Measurements from ENCODE around the gene RYR2.
"Not testable (repeated sequence)": the region's sequence is repeated elsewhere in the genome, so short reads cannot be mapped to it uniquely, and the experiment has no call there.

The RYR2 gene

DNA sequence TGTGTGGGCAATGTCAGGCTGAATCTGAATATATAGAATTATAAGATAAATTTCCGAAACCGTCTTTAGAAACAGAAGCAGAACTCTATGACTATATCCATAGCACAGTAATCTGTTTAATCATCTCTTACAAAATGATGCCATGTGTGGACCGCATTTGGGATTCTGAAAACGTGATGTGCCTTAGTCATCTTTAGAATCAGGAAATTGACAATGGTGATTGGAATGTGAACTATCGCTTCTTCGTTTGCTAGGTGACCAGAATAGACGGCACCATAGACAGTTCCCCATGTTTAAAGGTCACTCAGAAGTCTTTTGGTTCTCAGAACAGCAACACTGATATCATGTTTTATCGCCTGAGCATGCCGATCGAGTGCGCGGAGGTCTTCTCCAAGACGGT lies 548.4 kb downstream of the RYR2 start:
- DNase-seq = no peak

DNA sequence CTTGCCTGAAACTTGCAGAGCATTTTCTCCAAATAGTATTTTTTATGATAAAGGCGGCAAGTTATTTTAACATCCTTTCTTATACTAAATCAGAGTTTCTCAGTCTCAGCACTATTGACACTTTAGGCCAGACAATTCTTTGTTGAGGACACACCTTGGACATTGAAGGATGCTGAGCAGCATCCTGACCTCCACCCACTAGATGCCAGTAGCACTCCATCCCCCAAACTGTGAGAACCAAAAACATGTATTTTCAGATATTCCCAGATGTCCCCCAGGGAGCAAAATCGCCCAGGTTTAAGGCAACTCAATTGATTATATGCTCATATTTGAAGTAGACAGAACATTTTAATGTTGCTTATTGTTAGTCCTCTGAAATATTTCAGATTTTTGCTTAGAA lies 549.4 kb downstream of the RYR2 start:
- no peak for DNase-seq

DNA sequence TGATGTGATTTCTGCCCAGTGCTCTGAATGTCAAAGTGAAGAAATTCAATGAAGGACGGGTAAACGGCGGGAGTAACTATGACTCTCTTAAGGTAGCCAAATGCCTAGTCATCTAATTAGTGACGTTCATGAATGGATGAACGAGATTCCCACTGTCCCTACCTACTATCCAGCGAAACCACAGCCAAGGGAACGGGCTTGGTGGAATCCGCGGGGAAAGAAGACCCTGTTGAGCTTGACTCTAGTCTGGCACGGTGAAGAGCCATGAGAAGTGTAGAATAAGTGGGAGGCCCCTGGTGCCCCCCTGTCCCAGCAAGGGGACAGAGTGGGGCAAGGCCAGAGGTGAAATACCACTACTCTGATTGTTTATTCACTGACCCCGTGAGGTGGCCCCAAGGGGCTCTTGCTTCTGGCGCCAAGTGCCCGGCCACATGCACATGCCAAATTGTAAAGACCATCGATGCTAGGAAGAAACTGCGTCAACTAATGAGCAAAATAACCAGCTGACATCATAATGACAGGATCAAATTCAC lies 561.1 kb downstream of the RYR2 start:
- not testable (repeated sequence) for DNase-seq

DNA sequence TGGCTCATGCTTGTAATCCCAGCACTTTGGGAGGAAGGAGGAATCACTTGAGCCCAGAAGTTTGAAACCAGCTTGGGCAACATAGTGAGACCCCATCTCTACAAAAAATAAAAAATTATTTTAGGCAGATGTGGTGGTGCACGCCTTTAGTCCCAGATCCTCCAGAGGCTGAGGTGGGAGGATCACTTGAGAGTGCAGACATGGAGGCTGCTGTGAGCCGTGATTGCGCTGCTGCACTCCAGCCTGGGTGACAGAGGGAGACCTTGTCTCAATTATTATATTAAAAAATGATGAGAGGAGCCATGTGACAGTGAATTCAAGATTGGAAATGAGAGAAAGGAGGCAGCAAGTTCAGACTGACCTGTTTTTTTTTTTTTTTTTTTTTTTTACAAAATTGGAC lies 566.4 kb downstream of the RYR2 start:
- DNase-seq = no peak

DNA sequence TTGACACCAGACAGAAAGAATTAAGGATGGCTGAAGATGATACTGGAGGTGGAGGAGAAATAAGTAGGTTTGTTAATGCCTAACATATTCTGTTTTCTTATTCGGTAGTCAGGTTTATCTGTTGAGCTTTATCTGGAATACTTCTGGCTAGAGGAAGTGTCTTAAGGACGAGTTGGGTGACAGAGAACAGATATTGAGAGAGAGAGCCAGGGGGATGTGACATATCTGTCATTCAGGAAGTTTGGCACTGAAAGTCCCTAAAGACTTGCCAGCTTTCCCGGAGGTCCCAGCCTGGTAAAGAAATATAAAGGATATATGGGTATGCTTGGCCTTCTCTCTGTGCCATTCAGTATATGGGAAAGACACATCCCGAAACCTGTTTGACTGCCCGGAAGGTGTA lies 568.2 kb downstream of the RYR2 start:
- DNase-seq = no peak

DNA sequence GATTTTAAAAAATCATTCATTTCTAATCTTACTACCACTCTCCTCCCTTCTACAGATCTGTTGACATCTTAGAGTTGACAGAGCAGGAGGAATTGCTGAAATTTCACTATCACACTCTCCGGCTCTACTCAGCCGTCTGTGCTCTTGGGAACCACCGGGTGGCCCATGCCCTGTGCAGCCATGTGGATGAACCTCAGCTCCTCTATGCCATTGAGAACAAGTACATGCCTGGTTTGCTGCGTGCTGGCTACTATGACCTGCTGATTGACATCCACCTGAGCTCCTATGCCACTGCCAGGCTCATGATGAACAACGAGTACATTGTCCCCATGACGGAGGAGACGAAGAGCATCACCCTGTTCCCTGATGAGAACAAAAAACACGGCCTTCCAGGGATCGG lies 572.0 kb downstream of the RYR2 start:
- DNase-seq = no peak

DNA sequence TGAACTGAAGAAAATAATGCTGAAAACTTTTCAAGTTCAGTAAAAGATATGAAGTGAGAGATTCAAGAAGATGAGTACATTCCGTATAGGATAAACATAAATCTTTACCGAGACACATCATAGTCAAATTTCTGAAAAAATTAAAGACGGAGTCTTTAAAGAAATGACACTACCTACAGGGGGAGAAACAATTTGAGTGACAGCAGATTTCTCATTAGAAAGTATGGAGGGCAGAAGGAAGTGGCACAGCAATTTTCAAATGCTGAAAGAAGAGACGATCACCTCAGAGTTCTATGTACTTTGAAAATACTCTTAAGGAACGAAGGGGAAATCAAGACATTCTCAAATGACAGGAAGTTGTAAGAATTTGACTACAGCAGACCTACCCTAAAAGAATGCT lies 577.6 kb downstream of the RYR2 start:
- DNase-seq = no peak

DNA sequence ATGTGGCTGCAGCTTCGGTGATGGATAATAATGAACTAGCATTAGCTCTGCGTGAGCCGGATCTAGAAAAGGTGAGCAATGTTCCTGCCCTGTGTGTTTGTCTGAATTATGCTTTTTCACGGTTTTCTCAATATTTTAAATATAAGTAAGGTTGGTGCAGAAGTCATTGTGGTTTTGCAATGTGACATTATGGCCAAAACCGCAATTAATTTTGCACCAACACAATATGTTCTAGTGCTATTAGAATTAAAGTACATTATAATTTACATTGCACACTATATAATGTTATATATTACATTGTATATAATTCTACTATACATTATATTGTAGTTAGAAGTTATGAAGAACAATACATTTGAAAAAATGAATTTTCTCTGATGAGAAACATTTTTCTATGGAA lies 592.9 kb downstream of the RYR2 start:
- no peak for DNase-seq

DNA sequence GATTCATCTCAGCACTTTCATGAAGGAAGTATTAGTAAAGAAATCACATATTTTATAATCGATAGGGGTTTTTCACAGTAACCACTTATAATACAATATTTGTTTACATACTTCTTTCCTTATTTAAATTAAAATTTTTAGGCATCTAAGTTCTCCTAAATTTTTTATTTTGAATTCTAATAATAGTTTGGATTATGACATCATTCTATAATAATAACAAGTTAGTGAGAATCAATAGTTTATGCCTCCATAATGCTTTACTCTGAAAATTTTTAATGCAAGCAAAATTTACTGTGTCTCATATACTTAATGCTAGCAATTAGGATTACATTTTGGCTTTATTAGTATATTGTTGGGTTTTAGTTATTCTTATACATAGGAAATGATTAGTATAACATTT lies 596.6 kb downstream of the RYR2 start:
- no peak for DNase-seq

DNA sequence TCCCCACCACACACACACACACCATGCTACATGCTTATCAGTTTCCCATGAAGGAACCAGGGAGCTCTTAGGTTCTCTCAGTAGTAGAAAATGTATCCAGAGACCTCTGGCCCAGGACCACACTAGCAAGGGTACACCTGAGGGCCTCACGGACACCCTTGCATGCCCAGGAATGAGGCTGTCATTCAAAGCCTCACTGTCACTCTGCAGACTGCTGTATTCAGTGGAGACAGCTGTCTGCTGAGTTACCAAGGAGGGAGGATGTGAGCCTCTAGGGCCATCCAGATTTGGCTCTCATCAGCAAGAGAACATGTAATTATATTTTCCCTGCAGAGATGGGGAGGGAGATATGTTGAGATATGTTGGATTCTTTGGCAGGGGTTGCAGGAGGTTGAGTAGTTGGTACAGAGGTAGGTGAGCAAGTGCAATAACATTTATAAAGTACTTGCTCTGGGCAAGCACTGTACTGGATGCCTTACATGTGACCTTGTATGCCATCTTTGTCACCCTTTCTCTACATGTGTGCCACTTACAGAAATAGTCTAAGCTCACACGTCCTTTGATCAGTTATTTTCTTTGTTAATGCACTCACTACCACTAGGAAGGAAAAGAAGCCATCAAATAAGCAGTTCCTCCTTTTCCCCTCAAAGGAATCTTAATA lies 598.2 kb downstream of the RYR2 start:
- DNase-seq = no peak

DNA sequence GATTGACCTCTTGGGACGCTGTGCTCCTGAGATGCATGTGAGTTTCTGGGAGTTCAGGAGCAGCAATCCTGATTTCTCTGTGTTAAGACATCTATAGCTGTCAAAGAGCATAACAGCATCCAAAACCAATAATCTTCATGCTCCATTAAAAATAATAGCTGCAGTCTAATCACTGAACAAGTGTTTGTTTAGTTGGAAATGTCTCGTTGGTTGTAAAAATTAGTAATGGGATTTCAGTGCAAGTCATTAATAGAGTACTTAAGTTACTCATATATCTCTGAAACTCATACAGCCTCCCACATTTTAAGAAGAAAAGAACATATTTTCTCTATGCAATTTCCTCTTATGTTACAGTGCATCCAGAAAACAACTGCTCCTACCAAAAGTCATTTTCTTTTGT lies 599.0 kb downstream of the RYR2 start:
- DNase-seq = no peak

DNA sequence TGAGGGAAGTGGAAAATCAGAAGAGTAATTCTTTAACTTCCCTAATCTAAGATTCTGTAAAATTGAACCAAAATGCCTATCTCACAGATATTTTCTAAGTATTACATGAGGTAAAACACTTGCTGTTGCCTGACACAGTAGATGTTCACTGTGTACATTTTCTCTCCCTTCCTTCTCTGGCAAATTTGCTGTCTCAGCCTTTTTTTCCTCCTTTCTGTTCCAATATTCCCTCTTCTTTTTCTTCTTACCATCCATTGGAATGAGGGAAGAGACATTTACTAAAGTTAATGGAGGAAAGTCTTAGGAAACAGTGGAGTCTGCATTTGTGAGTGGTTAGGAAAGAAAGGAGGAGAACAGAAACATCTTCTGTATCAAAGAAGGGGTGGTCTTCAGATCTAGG lies 608.8 kb downstream of the RYR2 start:
- DNase-seq = no peak

DNA sequence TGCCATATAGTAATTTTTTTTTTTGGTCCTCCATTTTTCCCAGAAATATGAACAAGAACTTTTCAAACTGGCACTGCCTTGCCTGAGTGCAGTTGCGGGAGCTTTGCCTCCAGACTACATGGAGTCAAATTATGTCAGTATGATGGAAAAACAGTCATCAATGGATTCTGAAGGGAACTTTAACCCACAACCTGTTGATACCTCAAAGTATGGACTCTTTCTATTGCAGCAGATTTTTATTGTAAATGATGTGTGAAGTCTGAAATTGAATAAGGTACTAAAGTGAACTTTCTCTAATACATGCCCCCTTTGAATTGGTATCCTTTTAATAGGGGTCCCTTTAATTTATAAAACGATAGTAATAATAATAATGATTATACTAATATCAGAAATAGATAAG lies 613.8 kb downstream of the RYR2 start:
- DNase-seq = no peak

DNA sequence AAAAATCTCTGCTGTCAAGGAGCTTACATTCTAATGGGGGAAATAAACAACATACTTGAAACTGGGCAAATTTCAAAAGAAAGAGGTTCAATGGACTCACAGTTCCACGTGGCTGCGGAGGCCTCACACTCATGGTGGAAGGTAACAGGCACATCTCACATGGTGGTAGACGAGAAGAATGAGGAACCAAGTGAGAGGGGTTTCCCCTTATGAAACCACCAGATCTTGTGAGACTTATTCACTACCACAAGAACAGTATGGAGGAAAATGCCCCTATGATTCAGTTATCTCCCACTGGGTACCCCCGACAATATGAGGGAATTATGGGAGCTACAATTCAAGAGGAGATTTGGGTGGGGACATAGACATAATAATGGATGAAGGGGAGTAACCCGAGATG lies 622.4 kb downstream of the RYR2 start:
- DNase-seq = no peak

DNA sequence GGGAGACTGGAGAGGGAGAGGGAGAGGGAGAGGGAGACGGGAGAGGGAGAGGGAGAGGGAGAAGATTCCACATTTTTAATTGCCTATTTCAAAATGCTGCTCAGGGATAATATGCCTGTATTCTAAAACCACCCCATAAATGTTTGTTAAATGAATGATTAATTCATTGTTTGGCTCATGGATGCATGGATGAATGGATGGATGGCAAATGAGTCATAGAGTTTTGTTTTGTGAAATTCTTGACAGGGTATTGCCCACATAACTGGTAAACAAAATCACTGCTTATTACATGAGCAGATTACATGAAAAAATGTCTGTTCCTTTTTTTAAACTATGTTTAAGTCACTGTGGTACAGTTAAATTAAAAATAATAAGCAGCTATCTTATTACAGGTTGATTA lies 628.3 kb downstream of the RYR2 start:
- DNase-seq = no peak

DNA sequence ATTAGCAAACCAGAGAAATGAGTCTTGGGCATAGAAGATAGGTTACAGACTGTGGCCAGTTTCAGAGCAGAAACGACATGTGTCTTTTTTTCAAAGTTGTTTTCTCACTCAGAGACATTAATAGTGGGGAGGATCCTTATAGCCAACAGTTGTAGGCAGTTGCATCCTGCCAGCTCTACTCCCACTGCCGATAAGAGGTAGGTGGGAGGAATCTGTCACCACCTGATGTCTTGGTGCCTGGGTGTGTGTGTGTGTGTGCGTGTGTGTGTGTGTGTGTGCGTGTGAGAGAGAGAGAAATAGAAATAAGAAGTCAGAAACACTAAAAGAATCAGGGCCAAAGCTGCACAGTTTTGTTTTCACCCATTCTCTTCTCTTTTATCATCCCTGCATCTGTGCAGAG lies 629.3 kb downstream of the RYR2 start:
- DNase-seq = no peak

DNA sequence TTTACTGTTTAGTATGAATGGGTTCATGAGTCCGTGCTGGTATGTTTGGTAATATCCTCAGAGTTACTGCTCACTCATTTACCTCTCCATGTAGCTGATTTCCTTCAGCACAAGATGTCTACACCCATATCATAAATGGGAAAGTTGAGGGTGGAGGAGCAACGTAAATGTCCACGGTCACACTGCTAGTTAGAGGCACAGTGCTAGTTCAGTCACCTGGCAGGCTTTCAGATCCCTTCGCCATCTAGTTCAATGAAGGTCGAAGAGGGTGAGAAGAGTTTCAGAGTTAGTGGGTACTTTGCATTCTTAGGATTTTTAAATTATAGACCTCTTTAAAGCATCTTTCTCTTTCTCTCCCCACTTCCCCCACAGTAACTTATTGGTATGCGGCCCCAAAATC lies 630.0 kb downstream of the RYR2 start:
- DNase-seq = no peak

DNA sequence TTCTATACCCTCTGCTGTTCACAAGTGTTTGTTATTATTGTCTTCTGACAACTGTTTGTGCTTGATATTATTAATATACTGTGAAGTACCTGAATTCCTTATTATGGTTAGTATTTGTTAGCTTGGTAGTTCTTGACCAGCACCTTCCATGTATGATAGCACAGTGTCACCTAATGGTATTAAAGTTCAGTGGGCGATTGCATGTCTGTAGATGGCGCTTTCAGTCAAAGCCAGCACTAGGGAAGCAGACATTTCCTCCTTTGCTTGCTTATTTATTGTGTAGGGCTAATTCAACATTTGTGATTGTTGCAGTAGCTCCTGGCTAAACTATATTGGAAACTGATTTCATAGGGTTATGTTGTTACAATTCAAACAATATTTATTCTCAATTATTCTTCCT lies 630.8 kb downstream of the RYR2 start:
- DNase-seq = no peak

DNA sequence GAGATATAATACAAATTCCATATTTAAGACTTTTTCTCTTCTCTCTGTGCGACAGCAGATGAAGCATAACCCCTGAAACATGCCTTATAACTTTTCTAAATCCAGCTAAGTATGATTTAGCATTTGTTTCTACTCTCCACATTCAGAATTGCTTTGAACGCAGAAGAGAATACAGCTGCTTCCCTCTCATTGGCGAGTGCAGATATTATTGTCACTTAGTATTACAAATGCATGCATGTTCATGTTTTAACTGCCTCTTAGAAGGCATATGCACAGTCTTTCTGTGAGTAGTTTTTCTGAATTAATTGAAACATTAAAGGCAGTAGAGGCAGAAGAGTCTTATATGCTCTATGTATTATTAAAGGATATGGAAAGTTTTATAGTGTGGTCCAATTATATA lies 631.6 kb downstream of the RYR2 start:
- DNase-seq = no peak

DNA sequence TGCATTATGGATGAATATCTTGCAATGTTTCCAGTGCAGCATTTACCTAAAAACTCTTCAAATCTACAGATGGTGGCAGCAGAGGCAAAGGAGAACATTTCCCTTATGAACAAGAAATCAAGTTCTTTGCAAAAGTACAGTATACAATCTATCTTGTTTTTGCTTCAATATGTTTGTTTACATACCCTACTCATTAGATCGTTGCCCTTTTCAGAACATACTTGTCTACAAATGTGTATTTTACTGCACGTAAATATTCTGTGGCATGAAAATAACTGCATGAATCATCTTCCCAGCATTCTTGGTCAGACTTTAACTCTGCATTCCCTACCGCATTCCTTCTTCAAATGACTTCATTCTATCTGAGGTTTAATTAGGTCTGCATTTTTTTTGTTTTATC lies 636.0 kb downstream of the RYR2 start:
- DNase-seq = no peak

DNA sequence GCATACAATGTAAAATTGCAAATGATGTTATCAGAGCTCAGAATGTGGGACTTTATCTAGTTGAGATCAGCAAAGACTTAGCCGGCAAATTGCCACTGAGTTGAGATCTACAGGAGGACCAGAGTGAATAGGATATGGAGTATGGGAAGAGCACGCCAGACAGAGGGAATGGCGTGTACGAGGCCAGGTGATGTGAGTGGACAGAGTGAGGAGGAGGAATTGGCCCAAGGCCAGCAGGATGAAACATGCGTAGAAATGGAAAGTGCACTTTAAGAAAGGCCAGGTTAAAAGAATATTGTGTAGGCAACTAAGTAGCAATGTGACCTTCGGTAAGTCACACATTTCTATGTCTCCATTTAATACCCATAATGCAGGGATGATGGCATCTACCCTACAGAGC lies 637.7 kb downstream of the RYR2 start:
- DNase-seq = no peak

DNA sequence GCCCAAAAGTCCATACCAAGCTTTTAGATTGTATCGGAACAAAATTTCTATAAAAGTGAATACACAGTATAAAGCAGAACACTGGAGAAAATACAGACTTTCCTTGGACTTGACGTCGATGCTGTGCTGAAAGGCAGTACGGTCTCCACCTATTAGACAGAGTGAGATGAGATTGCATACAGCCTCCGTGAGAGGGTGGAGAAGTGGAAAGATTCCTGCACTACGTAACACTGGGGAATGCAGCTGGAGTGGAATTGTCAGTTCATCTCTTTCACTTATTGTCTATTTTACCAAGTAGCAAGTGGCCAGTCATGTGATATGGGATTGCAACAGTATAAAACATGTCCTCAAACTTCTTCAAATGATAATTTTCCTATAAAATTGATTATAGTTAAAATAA lies 639.2 kb downstream of the RYR2 start:
- no peak for DNase-seq

DNA sequence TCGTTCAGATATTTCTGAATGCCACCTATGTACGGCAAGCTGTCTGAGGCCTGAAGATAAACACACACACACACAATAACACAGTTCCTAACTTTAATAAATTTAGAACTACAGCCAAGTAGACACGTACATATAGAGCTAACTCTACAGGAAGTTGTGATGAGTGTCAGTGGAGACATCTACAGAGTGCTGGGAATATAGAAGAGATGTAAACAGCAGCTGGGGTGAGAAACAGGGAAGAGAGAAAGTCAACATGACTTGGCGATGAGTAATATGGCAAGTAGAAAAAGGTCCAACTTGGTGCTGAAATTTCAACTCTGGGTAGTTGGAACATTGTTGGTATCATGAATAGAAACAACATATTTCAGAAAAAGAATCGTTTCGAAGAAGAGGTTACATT lies 642.3 kb downstream of the RYR2 start:
- DNase-seq = no peak

DNA sequence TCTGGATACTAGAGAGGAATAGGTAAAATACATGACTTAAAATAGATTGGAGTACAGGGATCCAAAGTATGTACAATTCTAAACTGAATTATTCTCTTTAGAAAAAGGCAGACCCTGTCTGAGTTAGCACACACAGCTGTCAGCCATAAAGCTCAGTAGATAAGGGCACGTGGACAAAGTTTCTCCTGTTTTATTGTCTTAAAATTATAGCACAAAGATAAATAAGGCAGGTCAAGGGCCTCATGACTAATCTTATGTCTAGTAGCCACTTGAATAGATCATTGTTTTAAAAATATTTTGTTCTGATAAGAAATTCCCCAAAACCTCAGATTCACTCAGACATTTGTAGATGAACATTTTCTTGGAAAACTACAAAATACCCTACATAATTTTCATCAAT lies 643.6 kb downstream of the RYR2 start:
- DNase-seq = no peak

DNA sequence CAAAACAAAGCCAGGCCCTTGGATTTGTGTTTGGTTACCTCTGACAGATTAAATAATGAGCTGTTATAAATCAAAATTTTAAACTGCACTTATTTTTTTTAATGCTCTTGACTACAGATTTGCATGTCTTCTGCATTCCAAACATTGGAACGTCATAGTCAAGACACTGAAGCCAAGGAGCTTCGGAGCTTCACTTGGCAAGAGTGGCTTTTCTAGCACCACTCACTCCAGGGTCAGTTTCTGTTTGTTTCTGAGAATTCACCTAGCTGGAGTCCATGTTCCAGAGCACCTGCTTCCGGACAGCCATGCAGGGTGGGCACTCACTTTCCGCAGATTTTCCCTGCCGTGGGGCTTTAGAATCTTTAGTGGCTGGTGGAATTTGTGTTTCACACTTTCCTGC lies 645.8 kb downstream of the RYR2 start:
- DNase-seq = no peak

DNA sequence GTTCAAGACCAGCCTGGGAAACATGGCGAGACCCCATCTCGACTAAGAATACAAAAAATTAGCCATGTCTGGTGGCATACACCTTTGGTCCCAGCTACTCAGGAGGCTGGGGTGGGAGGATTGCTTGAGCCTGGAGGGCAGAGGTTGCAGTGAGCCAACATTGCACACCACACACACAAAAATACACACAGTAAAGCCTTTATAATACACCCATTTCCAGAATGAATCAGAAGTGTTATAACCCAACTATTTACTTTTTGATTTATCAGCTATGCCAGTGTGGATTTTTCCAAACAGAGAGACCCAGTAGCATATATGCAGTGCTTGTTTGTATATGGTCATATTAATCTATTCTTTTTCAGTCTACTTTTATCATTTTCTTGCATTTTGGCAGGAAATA lies 648.7 kb downstream of the RYR2 start:
- no peak for DNase-seq
